Fibroblast of skin of back (primary cell): ENCODE measurements around the gene DPEP2NB. TPM values are rescaled to one million over a fixed set of nuclear protein-coding genes. Genes with fewer than 3 reads are reported as not detected.

Experiments used
- DNase-seq: peaks from one replicate; pipeline ENCODE4 v3.0.0-alpha.2; 2013
- polyA plus RNA-seq, 2 experiments: library from polyadenylated mRNA; unstranded; fragments of 120-200 nt; gene quantifications; one replicate each; pipeline ENCODE4 v1.2.1, GENCODE V29; 2013; ENCODE audit not compliant: insufficient read length in 2 of 2

The DPEP2NB gene
- polyA plus RNA-seq (2013, experiment 1 of 2; ENCODE audit: insufficient read length): not detected
- not detected for polyA plus RNA-seq (2013, experiment 2 of 2; ENCODE audit: insufficient read length)

GRCh38 chr16:68015681-68016080 is at the start of gene DPEP2NB:
Gene DPEP2NB (minus strand): TSS chr16:68015911. CDS start chr16:68015770, 141 bp downstream.
- DNase-seq: no peak

GRCh38 chr16:68064791-68065365 is 49.2 kb upstream of the DPEP2NB start:
- DNase-seq: peak; percentile 93

- DNase-seq: no peak
Measured at GRCh38 chr16:68062910-68063393, 47.2 kb upstream of the DPEP2NB start.

GRCh38 chr16:68061396-68061795 is 45.7 kb upstream of the DPEP2NB start:
- no peak for DNase-seq

- DNase-seq: no peak
Measured at GRCh38 chr16:68059804-68060203, 44.1 kb upstream of the DPEP2NB start.

GRCh38 chr16:68055395-68055794 is 39.7 kb upstream of the DPEP2NB start:
- no peak for DNase-seq

- DNase-seq: no peak
Measured at GRCh38 chr16:68049449-68049848, 33.7 kb upstream of the DPEP2NB start.

GRCh38 chr16:68047987-68048386 is 32.3 kb upstream of the DPEP2NB start:
- DNase-seq: no peak

GRCh38 chr16:68046106-68046505 is 30.4 kb upstream of the DPEP2NB start:
- no peak for DNase-seq

- no peak for DNase-seq
Measured at GRCh38 chr16:68041783-68042182, 26.1 kb upstream of the DPEP2NB start.

- DNase-seq: peak; percentile 45
Measured at GRCh38 chr16:68040506-68041288, 25.0 kb upstream of the DPEP2NB start.

- no peak for DNase-seq
Measured at GRCh38 chr16:68037841-68038597, 22.3 kb upstream of the DPEP2NB start.

GRCh38 chr16:68035227-68035626 is 19.5 kb upstream of the DPEP2NB start:
- DNase-seq: no peak

- DNase-seq: no peak
Measured at GRCh38 chr16:68033101-68033500, 17.4 kb upstream of the DPEP2NB start.

GRCh38 chr16:68031951-68032350 is 16.2 kb upstream of the DPEP2NB start:
- DNase-seq: peak; percentile 9

GRCh38 chr16:68030108-68030507 is 14.4 kb upstream of the DPEP2NB start:
- DNase-seq: peak; percentile 9

- DNase-seq: no peak
Measured at GRCh38 chr16:68028996-68029395, 13.3 kb upstream of the DPEP2NB start.

GRCh38 chr16:68022728-68023537 is 7.2 kb upstream of the DPEP2NB start, which contains the start of the genes DDX28 and DUS2:
Gene DDX28 (minus strand): TSS chr16:68023232. CDS start chr16:68023202, 30 bp downstream.
Gene DUS2 (plus strand): TSS chr16:68023284. CDS start chr16:68038024, 14,740 bp downstream.
- peak; percentile 92 for DNase-seq

- no peak for DNase-seq
Measured at GRCh38 chr16:68022278-68022727, 6.6 kb upstream of the DPEP2NB start.

- DNase-seq: no peak
Measured at GRCh38 chr16:68021490-68021889, 5.8 kb upstream of the DPEP2NB start.

GRCh38 chr16:68019167-68019680 is 3.5 kb upstream of the DPEP2NB start:
- DNase-seq: no peak

- no peak for DNase-seq
Measured at GRCh38 chr16:68013440-68013839, 2.3 kb downstream of the DPEP2NB start.
